Mammary epithelial cell (primary cell): ENCODE measurements around the gene BHLHE23.

ENCODE experiments used
- CTCF ChIP-seq, 2 donors: IDR thresholded peaks in 1 of 2; conservative IDR thresholded peaks in 1 of 2; 2 replicates each; pipeline ENCODE4 v1.5.1; 2011 to 2012; ENCODE audit warnings: inconsistent platforms in 2 of 2, low read length in 2 of 2, mild to moderate bottlenecking in 2 of 2, control low read depth in 1 of 2, low read depth in 1 of 2; ENCODE audit not compliant: insufficient read depth in 1 of 2; ENCODE audit errors: extremely low read depth in 1 of 2
- EZH2 ChIP-seq: IDR thresholded peaks from 2 replicates; pipeline ENCODE4 v1.6.1; 2012; ENCODE audit warnings: low read length, inconsistent platforms, borderline replicate concordance

GRCh38 chr20:63005862-63006539 lies 763 bp downstream of the BHLHE23 start:
- TF ChIP-seq CTCF (conservative IDR thresholded peaks at IDR 0.05 in 1 of 2, IDR thresholded peaks at IDR 0.05 in 1 of 2; ENCODE audit: extremely low read depth in 1 of 2, insufficient read depth in 1 of 2, low read depth in 1 of 2, low read length in 2 of 2) (no peak), EZH2 (peak; percentile 50)
